Body of pancreas (tissue), 4 donors: ENCODE results near the gene TMEM229A. TPM values are rescaled to one million over a fixed set of nuclear protein-coding genes. Genes with fewer than 3 reads are reported as not detected.
"Not testable (repeated sequence)": the region's sequence is repeated elsewhere in the genome, so short reads cannot be mapped to it uniquely, and the experiment has no call there.

Experiments
- ATAC-seq: fragments of 150-250 bp; one replicate; pipeline ENCODE4 v1.9.1; 2016
- DNase-seq, 4 donors: peaks; one replicate each; pipeline ENCODE4 v3.0.0-alpha.2; 2019
- H3K27ac ChIP-seq, 4 donors: fragments of 200-600 bp; sonication (generic); 1 replicate in 3 of 4; 2 replicates in 1 of 4; pipeline versions ENCODE4 v1.5.1 to v1.6.1; 2016 to 2019; ENCODE audit warnings: mild to moderate bottlenecking in 1 of 4, mixed read lengths in 1 of 4, moderate library complexity in 1 of 4
- H3K27me3 ChIP-seq, 2 donors: fragments of 200-600 bp; sonication (generic); one replicate each; pipeline ENCODE4 v1.6.0; 2016; ENCODE audit warnings: mild to moderate bottlenecking in 1 of 2
- H3K36me3 ChIP-seq, 2 donors: fragments of 200-600 bp; sonication (generic); replicated peaks in 1 of 2; 2 replicates each; pipeline ENCODE4 v1.5.1; 2016; ENCODE audit warnings: low read depth in 2 of 2; ENCODE audit not compliant: insufficient read depth in 1 of 2
- H3K4me1 ChIP-seq: fragments of 200-600 bp; sonication (generic); one replicate; pipeline ENCODE4 v1.6.0; 2016
- H3K4me3 ChIP-seq, 2 donors: fragments of 200-600 bp; sonication (generic); 1 replicate in 1 of 2; 2 replicates in 1 of 2; pipeline ENCODE4 v1.5.1; 2016 to 2019
- H3K9me3 ChIP-seq, 3 donors: fragments of 200-600 bp; sonication (generic); 1 replicate in 2 of 3; 2 replicates in 1 of 3; pipeline ENCODE4 v1.5.1; 2016
- CTCF ChIP-seq, 7 experiments: fragments of 450-650 bp in 4 of 7; fragments of 200-600 bp in 3 of 7; sonication (generic) in 3 of 7; IDR thresholded peaks; one replicate each; pipeline ENCODE4 v1.5.1; 2016 to 2019; ENCODE audit warnings: antibody characterized with exemption in 7 of 7
- POLR2A ChIP-seq, 3 donors: fragments of 450-650 bp; IDR thresholded peaks; one replicate each; pipeline ENCODE4 v1.6.1; 2016; ENCODE audit warnings: antibody characterized with exemption in 3 of 3, mild to moderate bottlenecking in 2 of 3
- WGBS, 2 donors: methylation state at CpG; one replicate each; pipeline ENCODE4 v1.1.5; 2017; 5-methylcytosine and 5-hydroxymethylcytosine counted together
- intact Hi-C: fragments of 100-400 bp; cut with DNase I; formaldehyde crosslinking; loops from one replicate; pipeline ENCODE4 v1.15.1; 2023
- total RNA-seq, 2 donors: library from RNA; depleted of rRNA; stranded (reverse); fragments of >200 nt; gene quantifications; one replicate each; pipeline ENCODE4 v1.1.0, GENCODE V29; 2016

The TMEM229A gene
- total RNA-seq, 2 donors from 2014 or later: not detected

GRCh38 chr7:124042826-124043225, 10.0 kb upstream of the TMEM229A start:
- Histone ChIP-seq H3K36me3 (no peaks in the 10 kb centered on the region), H3K27me3 (no peaks in the 10 kb centered on the region), H3K4me3 (no peak overlapping the region), H3K4me1 (peaks cover 11% of the 10 kb centered on the region), H3K27ac (no peak overlapping the region), H3K9me3 (no peaks in the 10 kb centered on the region)
- 88% methylated on average over 2 of the region's 2 CpGs for WGBS, 2 donors
- DNase-seq (no peak), ATAC-seq (no peak)
- intact Hi-C loops: no loop called here
- TF ChIP-seq CTCF (IDR thresholded peaks at IDR 0.05): no peak
- no peak for TF ChIP-seq POLR2A (IDR thresholded peaks at IDR 0.05)

DNA sequence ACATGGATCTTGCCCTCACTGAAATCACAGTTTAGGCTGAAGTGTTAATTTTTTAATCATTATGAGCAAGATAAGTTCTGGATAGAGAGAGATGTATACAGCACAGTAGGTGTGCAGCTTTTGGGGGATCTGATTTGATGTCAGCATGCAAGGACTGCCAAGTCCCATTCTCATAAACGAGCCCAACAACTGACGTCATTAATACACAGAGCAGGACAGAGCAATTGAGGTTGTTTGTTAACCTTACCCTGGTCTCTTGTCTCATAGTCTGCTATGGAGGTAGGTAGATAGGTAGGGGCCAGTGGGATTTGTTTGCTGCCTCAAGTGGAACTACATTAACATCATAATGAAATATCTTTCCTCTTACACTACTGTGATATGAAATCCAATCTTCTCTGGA, 8.6 kb upstream of the TMEM229A start:
- Histone ChIP-seq H3K4me3 (no peak overlapping the region), H3K4me1 (peaks cover 17% of the 10 kb centered on the region), H3K9me3 (no peaks in the 10 kb centered on the region), H3K27me3 (no peaks in the 10 kb centered on the region), H3K36me3 (no peaks in the 10 kb centered on the region), H3K27ac (no peak overlapping the region)
- TF ChIP-seq POLR2A (IDR thresholded peaks at IDR 0.05) (no peak), CTCF (IDR thresholded peaks at IDR 0.05) (no peak)
- WGBS, 2 donors: 67 to 76% methylated on average over 2 of the region's 2 CpGs
- DNase-seq (no peak), ATAC-seq (no peak)
- intact Hi-C loops: no loop called here

- intact Hi-C loops, H3K9me3 ChIP-seq, H3K27me3 ChIP-seq, H3K27ac ChIP-seq, H3K4me3 ChIP-seq, ATAC-seq, H3K36me3 ChIP-seq: not testable (repeated sequence)
- H3K4me1 ChIP-seq: peaks cover 27% of the 10 kb centered on the region
- WGBS, 2 donors: 11 to 19% methylated on average over 5 of the region's 5 CpGs
- DNase-seq: peak in 1 of 4 donors; percentile 22
These were observed 5.0 kb upstream of the TMEM229A start for GRCh38 chr7:124037902-124038301.

DNA sequence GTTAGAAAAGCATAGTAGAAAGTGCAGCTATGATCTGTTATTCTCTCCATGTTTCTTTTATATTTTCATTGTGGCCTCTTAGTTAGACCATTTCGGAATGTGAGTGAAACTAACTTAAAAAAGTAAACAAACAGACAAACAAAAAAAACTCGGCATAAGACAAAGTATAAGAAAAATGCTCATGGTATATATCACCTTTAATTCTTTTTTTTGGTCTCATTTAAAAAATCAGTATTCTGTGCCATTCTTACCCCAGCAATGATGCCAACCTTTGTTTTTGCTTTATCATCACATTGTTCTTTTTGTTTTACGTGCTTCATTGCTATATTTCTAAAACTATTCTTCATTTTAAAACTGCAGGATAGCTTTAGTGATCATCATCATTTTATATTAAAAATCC, 2.8 kb upstream of the TMEM229A start:
- H3K27me3 ChIP-seq: peaks cover 0 to 2% of the 10 kb centered on the region in 2 donors

GRCh38 chr7:124034754-124035100, 1.9 kb upstream of the TMEM229A start:
- no peak for TF ChIP-seq CTCF (IDR thresholded peaks at IDR 0.05)
- TF ChIP-seq POLR2A (IDR thresholded peaks at IDR 0.05): no peak
- no peaks in the 10 kb centered on the region for H3K9me3 ChIP-seq
- H3K36me3 ChIP-seq: no peaks in the 10 kb centered on the region
- intact Hi-C loops: no loop called here
- DNase-seq (no peak), ATAC-seq (no peak)
- peaks cover 0 to 6% of the 10 kb centered on the region in 2 donors for H3K27me3 ChIP-seq
- H3K27ac ChIP-seq: no peak overlapping the region
- no peak overlapping the region for H3K4me3 ChIP-seq
- 77 to 85% methylated on average over 1 of the region's 1 CpG for WGBS, 2 donors
- peaks cover 38% of the 10 kb centered on the region for H3K4me1 ChIP-seq

More for the DNA sequence above, 2.8 kb upstream of the TMEM229A start:
- DNase-seq (no peak), ATAC-seq (no peak)
- intact Hi-C loops: no loop called here
- TF ChIP-seq POLR2A (IDR thresholded peaks at IDR 0.05) (no peak), CTCF (IDR thresholded peaks at IDR 0.05) (no peak)
- no peaks in the 10 kb centered on the region for H3K36me3 ChIP-seq
- H3K27ac ChIP-seq: no peak overlapping the region
- WGBS, 2 donors: 93% methylated on average over 3 of the region's 3 CpGs
- H3K4me3 ChIP-seq: no peak overlapping the region
- peaks cover 38% of the 10 kb centered on the region for H3K4me1 ChIP-seq
- no peaks in the 10 kb centered on the region for H3K9me3 ChIP-seq
